ENCODE data around the gene COG5.

Gene COG5

GRCh38 chr7:107203607-107204006 lies 360.1 kb downstream of the COG5 start:
- H3K4me3 Mint-ChIP-seq: no peak overlapping the region
- H3K27ac Mint-ChIP-seq: no peak overlapping the region
- no peaks in the 10 kb centered on the region for H3K9me3 Mint-ChIP-seq
- H3K36me3 Mint-ChIP-seq (ENCODE audit: low read depth): peaks cover 62% of the 10 kb centered on the region
- H3K27me3 Mint-ChIP-seq (ENCODE audit: low read depth, poor library complexity): no peaks in the 10 kb centered on the region
- DNase-seq: no peak
- no peak for TF ChIP-seq CTCF (IDR thresholded peaks at IDR 0.05)
- H3K4me1 Mint-ChIP-seq: no peaks in the 10 kb centered on the region

DNA sequence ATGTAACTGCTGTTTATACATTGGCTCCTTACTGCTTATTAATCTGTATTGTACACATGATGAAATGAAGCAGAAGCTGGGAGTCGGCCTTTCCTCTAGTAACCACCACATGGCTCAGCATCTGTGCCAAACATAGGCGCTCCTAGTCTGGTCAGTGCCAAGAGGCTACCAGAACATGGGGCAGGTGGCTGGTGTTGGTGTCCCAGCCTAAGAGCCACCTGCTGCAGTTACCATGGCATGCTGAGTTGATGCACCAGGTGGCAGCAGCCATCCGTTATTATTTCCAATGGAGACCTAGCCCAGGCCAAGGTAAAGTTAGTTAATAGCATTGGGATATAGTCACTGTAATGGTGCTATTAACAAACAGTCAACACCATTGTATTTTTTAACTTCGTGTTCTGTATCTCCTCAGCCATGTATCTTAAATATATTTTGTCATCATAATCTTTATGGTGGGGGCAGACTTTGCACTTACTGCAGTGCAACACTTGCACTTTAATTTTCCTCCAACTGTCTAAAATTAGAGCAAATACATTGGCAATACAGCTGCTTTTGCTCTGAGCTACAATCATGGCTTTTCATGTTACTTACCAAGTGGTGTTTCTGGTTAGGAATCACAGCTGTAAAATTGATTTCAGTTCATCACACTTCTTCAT lies 361.8 kb downstream of the COG5 start:
- Mint-ChIP-seq H3K4me3 (no peak overlapping the region), H3K27me3 (ENCODE audit: low read depth, poor library complexity) (no peaks in the 10 kb centered on the region), H3K9me3 (no peaks in the 10 kb centered on the region), H3K4me1 (no peaks in the 10 kb centered on the region), H3K27ac (no peak overlapping the region), H3K36me3 (ENCODE audit: low read depth) (peaks cover 59% of the 10 kb centered on the region)
- DNase-seq: peak; percentile 30
- TF ChIP-seq CTCF (IDR thresholded peaks at IDR 0.05): peak; percentile 48

- H3K27me3 Mint-ChIP-seq (ENCODE audit: low read depth, poor library complexity): no peaks in the 10 kb centered on the region
- peaks cover 45% of the 10 kb centered on the region for H3K36me3 Mint-ChIP-seq (ENCODE audit: low read depth)
- TF ChIP-seq CTCF (IDR thresholded peaks at IDR 0.05): no peak
- no peak overlapping the region for H3K4me3 Mint-ChIP-seq
- no peaks in the 10 kb centered on the region for H3K4me1 Mint-ChIP-seq
- no peaks in the 10 kb centered on the region for H3K9me3 Mint-ChIP-seq
- peak overlapping the region; percentile 70 for H3K27ac Mint-ChIP-seq
- no peak for DNase-seq
Observed at GRCh38 chr7:107196834-107197610, 366.7 kb downstream of the COG5 start.

GRCh38 chr7:107194052-107194451 lies 369.7 kb downstream of the COG5 start:
- no peak for DNase-seq
- peaks cover 31% of the 10 kb centered on the region for H3K36me3 Mint-ChIP-seq (ENCODE audit: low read depth)
- no peaks in the 10 kb centered on the region for H3K27me3 Mint-ChIP-seq (ENCODE audit: low read depth, poor library complexity)
- no peaks in the 10 kb centered on the region for H3K4me1 Mint-ChIP-seq
- TF ChIP-seq CTCF (IDR thresholded peaks at IDR 0.05): no peak
- H3K27ac Mint-ChIP-seq: no peak overlapping the region
- H3K9me3 Mint-ChIP-seq: no peaks in the 10 kb centered on the region
- H3K4me3 Mint-ChIP-seq: no peak overlapping the region

DNA sequence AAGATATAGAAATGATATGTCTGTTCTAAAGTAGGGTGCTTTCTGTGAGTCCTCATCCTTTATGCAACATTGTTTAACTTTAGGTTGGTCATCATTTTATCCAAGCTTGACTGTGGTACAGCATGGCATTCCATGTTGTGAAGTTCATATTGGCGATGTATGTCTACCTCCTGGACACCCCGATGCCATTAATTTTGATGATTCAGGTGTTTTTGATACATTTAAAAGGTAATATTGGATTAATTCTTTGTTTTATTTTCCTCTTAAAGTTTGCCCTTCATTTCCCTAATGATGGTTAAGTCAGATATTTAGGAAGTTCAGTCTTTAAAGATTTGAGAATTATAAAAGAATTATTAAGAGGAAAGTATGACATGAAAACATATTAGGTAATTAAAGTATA lies 373.6 kb downstream of the COG5 start:
- H3K4me1 Mint-ChIP-seq: no peaks in the 10 kb centered on the region
- H3K36me3 Mint-ChIP-seq (ENCODE audit: low read depth): peaks cover 50% of the 10 kb centered on the region
- no peak overlapping the region for H3K27ac Mint-ChIP-seq
- no peaks in the 10 kb centered on the region for H3K27me3 Mint-ChIP-seq (ENCODE audit: low read depth, poor library complexity)
- H3K9me3 Mint-ChIP-seq: no peaks in the 10 kb centered on the region
- H3K4me3 Mint-ChIP-seq: no peak overlapping the region
- no peak for TF ChIP-seq CTCF (IDR thresholded peaks at IDR 0.05)
- no peak for DNase-seq

DNA sequence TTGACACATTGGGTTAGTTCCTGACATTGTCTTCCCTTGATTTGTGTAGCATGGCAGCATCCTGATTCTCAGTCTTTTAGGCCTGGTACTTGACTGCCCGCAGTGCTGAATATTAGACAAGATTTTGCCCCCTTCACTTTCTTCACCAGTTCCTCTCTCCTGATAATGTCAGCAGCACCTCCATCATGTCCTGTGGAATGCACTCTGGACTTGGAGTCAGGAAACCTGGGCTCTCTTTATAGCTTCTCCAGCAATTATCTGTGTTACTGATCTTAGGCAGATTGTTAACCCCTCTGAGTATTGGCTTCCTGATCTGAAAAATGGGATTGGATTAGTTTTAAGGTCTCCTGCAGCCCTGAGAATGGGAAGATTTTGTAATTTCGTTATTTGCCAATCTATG lies 375.9 kb downstream of the COG5 start:
- no peak overlapping the region for H3K27ac Mint-ChIP-seq
- no peaks in the 10 kb centered on the region for H3K4me1 Mint-ChIP-seq
- H3K36me3 Mint-ChIP-seq (ENCODE audit: low read depth): peaks cover 66% of the 10 kb centered on the region
- DNase-seq: no peak
- H3K27me3 Mint-ChIP-seq (ENCODE audit: low read depth, poor library complexity): no peaks in the 10 kb centered on the region
- H3K9me3 Mint-ChIP-seq: no peaks in the 10 kb centered on the region
- H3K4me3 Mint-ChIP-seq: no peak overlapping the region
- TF ChIP-seq CTCF (IDR thresholded peaks at IDR 0.05): no peak
